Colonic mucosa (tissue), 4 donors: ENCODE data around the gene FGGY. TPM values are rescaled to one million over a fixed set of nuclear protein-coding genes. Genes with fewer than 3 reads are reported as not detected.

Experiments used
- DNase-seq: peaks from one replicate; pipeline ENCODE4 v3.0.0-alpha.2; 2020
- H3K27ac ChIP-seq: fragments of 200-600 bp; one replicate; pipeline ENCODE4 v1.8.0; 2021
- H3K27me3 ChIP-seq: fragments of 200-600 bp; one replicate; pipeline ENCODE4 v1.8.0; 2021
- H3K36me3 ChIP-seq: fragments of 200-600 bp; one replicate; pipeline ENCODE4 v1.8.0; 2021
- H3K4me1 ChIP-seq: fragments of 200-600 bp; one replicate; pipeline ENCODE4 v1.8.0; 2021; ENCODE audit warnings: mild to moderate bottlenecking
- H3K4me3 ChIP-seq: fragments of 200-600 bp; one replicate; pipeline ENCODE4 v1.8.0; 2021
- H3K9ac ChIP-seq, 2 donors: one replicate each; pipeline ENCODE4 v1.7.0; 2013; ENCODE audit warnings: control low read depth in 2 of 2, low read depth in 2 of 2, low read length in 2 of 2
- H3K9me3 ChIP-seq: fragments of 200-600 bp; one replicate; pipeline ENCODE4 v1.8.0; 2021
- intact Hi-C: fragments of 100-400 bp; cut with DNase I; formaldehyde crosslinking; loops from one replicate; pipeline ENCODE4 v1.14.1; 2022
- microRNA-seq: library from miRNA; unstranded; fragments of <30 nt; microRNA quantifications from one replicate; pipeline ENCODE4, GENCODE V29; 2019
- total RNA-seq, 2 donors: library from RNA; stranded (reverse); fragmentation: NEBNext Ultra II Directional in 1 of 2; extraction: Animal tissue kit (Norgen Biotek cat#: 25700) in 1 of 2; gene quantifications; one replicate each; pipeline ENCODE4 v1.2.1, GENCODE V29; 2021
- TF ChIP-seq, protein P1 (sequence below): fragments of 200-600 bp; IDR thresholded peaks from one replicate; pipeline ENCODE4 v1.8.0; 2022; ENCODE audit warnings: antibody characterized with exemption, mild to moderate bottlenecking
- donor health status: healthy.
- donor health status: DM: no; HTN: no; CAD: no.
- donor health status: DM: no; HTN: no; CAD: no.

The FGGY gene
- total RNA-seq, 2 donors from 2014 or later = 12.5 to 19.5 TPM

DNA sequence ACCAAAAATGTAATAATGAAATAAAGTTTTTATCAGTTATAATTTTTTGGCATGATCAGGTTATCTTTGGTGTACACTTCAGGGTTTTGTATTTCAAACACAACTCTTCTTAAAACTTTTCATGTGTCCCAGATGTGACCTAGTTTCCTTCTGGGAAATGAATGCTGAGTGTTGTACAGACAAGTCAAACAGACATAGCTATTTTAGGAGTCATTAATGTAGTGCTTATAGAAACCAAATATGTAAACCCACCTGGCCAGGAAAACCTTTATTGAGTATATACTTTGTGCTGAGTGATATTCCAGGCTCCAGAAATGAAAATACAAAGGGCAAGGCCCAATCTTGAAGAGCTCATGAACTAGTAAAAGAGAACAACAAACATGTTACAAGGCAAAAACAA lies 491.9 kb downstream of the FGGY start:
- Histone ChIP-seq H3K27ac (no peak overlapping the region), H3K36me3 (no peaks in the 10 kb centered on the region), H3K9ac (no peak overlapping the region), H3K4me3 (no peak overlapping the region), H3K27me3 (no peaks in the 10 kb centered on the region), H3K4me1 (no peaks in the 10 kb centered on the region), H3K9me3 (no peaks in the 10 kb centered on the region)
- DNase-seq = no peak
- intact Hi-C loops = no loop called here
- TF ChIP-seq, protein P1, sequence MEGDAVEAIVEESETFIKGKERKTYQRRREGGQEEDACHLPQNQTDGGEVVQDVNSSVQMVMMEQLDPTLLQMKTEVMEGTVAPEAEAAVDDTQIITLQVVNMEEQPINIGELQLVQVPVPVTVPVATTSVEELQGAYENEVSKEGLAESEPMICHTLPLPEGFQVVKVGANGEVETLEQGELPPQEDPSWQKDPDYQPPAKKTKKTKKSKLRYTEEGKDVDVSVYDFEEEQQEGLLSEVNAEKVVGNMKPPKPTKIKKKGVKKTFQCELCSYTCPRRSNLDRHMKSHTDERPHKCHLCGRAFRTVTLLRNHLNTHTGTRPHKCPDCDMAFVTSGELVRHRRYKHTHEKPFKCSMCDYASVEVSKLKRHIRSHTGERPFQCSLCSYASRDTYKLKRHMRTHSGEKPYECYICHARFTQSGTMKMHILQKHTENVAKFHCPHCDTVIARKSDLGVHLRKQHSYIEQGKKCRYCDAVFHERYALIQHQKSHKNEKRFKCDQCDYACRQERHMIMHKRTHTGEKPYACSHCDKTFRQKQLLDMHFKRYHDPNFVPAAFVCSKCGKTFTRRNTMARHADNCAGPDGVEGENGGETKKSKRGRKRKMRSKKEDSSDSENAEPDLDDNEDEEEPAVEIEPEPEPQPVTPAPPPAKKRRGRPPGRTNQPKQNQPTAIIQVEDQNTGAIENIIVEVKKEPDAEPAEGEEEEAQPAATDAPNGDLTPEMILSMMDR = no peak

DNA sequence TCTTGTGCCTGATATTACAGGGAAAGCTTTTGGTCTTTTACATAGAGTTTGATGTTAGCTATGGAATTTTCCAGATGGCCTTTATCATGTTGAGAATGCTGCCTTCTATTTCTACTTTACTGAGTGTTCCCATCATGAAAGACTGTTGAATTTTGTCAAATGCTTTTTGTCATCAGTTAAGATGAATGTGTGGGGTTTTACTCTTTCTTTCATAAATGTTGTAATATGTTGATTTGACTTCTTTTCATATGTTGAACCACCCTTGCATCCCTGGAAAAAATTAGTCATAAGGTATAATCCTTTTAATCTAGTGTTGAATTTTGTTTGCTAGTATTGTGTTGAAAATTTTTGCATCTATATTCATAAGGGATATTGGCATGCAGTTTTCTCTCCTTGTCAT lies 501.7 kb downstream of the FGGY start:
- Histone ChIP-seq H3K27ac (no peak overlapping the region), H3K9ac (no peak overlapping the region), H3K36me3 (no peaks in the 10 kb centered on the region), H3K27me3 (no peaks in the 10 kb centered on the region), H3K9me3 (no peaks in the 10 kb centered on the region), H3K4me3 (no peak overlapping the region), H3K4me1 (no peaks in the 10 kb centered on the region)
- intact Hi-C loops = no loop called here
- TF ChIP-seq, protein P1 = no peak
- DNase-seq = no peak

DNA sequence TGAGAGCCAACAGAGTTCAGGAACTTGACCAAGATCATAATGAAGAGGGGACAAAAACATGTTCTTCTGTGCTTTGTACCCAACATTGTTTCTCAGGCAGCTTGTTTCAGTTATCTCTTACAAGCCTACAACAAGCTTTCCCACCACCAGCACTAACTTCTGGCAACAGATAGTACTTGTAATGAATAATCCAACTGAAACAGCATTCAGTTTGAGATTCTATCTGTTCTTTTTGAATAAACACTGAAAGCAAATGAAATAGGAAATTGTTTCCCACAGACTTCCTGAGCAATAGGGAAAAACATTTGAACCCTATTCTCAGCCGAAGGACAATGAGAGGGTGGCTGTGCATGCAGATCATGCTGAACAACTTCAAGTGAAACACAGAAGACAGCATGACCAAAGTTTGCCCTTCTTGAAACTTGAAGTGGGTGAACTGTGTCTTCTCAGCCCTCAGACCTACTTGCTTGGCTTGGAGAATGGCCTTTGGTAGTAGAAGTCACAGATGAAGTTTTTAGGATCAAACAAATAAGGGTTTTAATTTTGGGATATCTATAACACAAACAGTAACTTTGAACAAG lies 506.7 kb downstream of the FGGY start:
- no peak overlapping the region for H3K4me3 ChIP-seq
- TF ChIP-seq, protein P1 = no peak
- H3K9me3 ChIP-seq = no peaks in the 10 kb centered on the region
- no peaks in the 10 kb centered on the region for H3K27me3 ChIP-seq
- H3K9ac ChIP-seq = no peak overlapping the region
- no peaks in the 10 kb centered on the region for H3K36me3 ChIP-seq
- no peaks in the 10 kb centered on the region for H3K4me1 ChIP-seq
- H3K27ac ChIP-seq = no peak overlapping the region
- intact Hi-C loops = no loop called here
- DNase-seq = no peak

DNA sequence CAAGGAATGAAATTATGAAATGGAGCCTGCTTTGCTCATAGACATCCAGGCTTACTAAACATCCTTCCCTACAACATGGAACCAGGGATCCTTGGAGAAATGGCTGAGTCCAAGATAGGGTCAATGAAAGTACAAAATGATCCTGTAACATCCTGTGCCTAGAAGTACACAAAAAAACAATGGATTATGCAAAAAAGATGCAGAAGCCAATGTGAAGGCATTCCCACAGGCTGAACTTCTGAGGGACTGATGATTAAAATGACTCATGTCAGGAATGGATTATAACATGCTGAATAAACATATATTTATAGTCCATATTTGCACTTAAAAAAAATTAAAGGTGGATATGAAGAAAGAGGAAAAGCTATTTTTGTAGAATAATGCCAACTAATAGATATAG lies 507.4 kb downstream of the FGGY start:
- H3K9ac ChIP-seq = no peak overlapping the region
- H3K27me3 ChIP-seq = no peaks in the 10 kb centered on the region
- TF ChIP-seq, protein P1 = no peak
- H3K9me3 ChIP-seq = no peaks in the 10 kb centered on the region
- no peak for DNase-seq
- H3K36me3 ChIP-seq = no peaks in the 10 kb centered on the region
- H3K4me3 ChIP-seq = no peak overlapping the region
- H3K4me1 ChIP-seq = no peaks in the 10 kb centered on the region
- no peak overlapping the region for H3K27ac ChIP-seq
- intact Hi-C loops = no loop called here

DNA sequence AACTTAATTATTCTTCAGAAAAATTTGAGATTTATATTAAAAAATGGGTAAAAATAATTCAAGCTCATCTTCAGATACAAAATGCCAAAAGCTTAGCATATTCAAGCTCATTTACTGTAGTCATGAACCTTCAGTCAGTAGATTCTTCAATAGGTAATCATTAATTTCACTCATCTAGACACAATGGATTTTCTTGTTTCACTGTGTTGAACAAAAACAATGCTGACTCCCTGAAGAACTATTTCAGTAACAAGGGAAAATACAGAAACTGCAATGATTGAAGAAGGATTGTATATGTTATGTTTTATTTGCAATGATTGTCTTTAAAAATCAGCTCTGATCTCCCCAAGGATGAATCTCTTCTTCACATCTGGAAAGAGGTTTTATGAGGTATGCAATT lies 508.7 kb downstream of the FGGY start:
- Histone ChIP-seq H3K4me3 (no peak overlapping the region), H3K4me1 (no peaks in the 10 kb centered on the region), H3K9me3 (no peaks in the 10 kb centered on the region), H3K36me3 (no peaks in the 10 kb centered on the region), H3K9ac (no peak overlapping the region), H3K27me3 (no peaks in the 10 kb centered on the region), H3K27ac (no peak overlapping the region)
- TF ChIP-seq, protein P1 = no peak
- no peak for DNase-seq
- intact Hi-C loops = no loop called here

Small RNA genes lying within 50 kb of the gene (microRNA-seq; reads per million reads assigned to microRNA genes)
- not detected for gene MIR4711
